K562 (cell line): ENCODE results near the gene PRMT5. TPM values are rescaled to one million over a fixed set of nuclear protein-coding genes. Genes with fewer than 3 reads are reported as not detected.

Experiments used
- ADNP ChIP-seq: fragments of 200-800 bp; sonication (Bioruptor generic); IDR thresholded peaks from 2 replicates; pipeline ENCODE4 v1.6.1; 2016; ENCODE audit warnings: missing genetic modification characterization, missing compliant biosample characterization
- CBFA2T2 ChIP-seq: fragments of 450-650 bp; conservative IDR thresholded peaks from 2 replicates; pipeline ENCODE4 v1.6.1; 2017; ENCODE audit warnings: mild to moderate bottlenecking
- GATAD2B ChIP-seq: fragments of 450-650 bp; IDR thresholded peaks from 2 replicates; pipeline ENCODE4 v1.6.1; 2017; ENCODE audit warnings: mild to moderate bottlenecking, borderline replicate concordance
- HEY1 ChIP-seq: fragments of 250-450 bp; sonication (Bioruptor Pico); IDR thresholded peaks from 2 replicates; pipeline ENCODE4 v1.5.0; 2020; ENCODE audit warnings: mild to moderate bottlenecking, moderate library complexity, borderline replicate concordance
- HMG20A ChIP-seq: fragments of 450-650 bp; formaldehyde crosslinking; conservative IDR thresholded peaks from 2 replicates; pipeline ENCODE4 v1.4.0; 2020; ENCODE audit warnings: mild to moderate bottlenecking, mixed read lengths
- MAZ ChIP-seq, 2 experiments: fragments of 450-650 bp in 1 of 2; sonication (generic) in 1 of 2; formaldehyde crosslinking; IDR thresholded peaks in 1 of 2; conservative IDR thresholded peaks in 1 of 2; 2 replicates each; pipeline versions ENCODE4 v1.4.0 to v1.5.0; 2020; ENCODE audit warnings: mild to moderate bottlenecking in 1 of 2, missing genetic modification reagents in 1 of 2
- PTBP1 ChIP-seq: fragments of 200-400 bp; formaldehyde crosslinking; IDR thresholded peaks from 2 replicates; pipeline ENCODE4 v1.6.1; 2017; ENCODE audit warnings: low read depth, low read length
- RAD21 ChIP-seq, 2 experiments: fragments of 250-450 bp in 1 of 2; fragments of 450-650 bp in 1 of 2; sonication (Bioruptor Pico) in 1 of 2; formaldehyde crosslinking in 1 of 2; IDR thresholded peaks in 1 of 2; conservative IDR thresholded peaks in 1 of 2; 2 replicates each; pipeline versions ENCODE4 v1.4.0 to v1.8.0; 2020 to 2022; ENCODE audit warnings: mild to moderate bottlenecking in 2 of 2, moderate library complexity in 1 of 2
- SMC3 ChIP-seq: conservative IDR thresholded peaks from 2 replicates; pipeline ENCODE4 v1.6.1; 2011; ENCODE audit warnings: low read depth, low read length, improper control_type of control experiment; ENCODE audit not compliant: insufficient read depth
- ZNF431 ChIP-seq: sonication (generic); formaldehyde crosslinking; IDR thresholded peaks from 2 replicates; pipeline ENCODE4 v1.8.0; 2022; ENCODE audit warnings: mild to moderate bottlenecking, missing genetic modification reagents
- polyA plus RNA-seq, 8 experiments: library from polyadenylated mRNA; depleted of rRNA in 4 of 8; stranded (reverse) in 5 of 8; unstranded in 3 of 8; fragments of >200 nt; fragmentation: Nextera tagmentation in 2 of 8; fragmentation: Illumina TruSeq in 1 of 8; extraction: Ambion mirVana in 2 of 8; extraction: Trizol in 1 of 8; gene quantifications; 2 replicates each; pipeline versions ENCODE4 v1.2.1 to v1.2.3, GENCODE V29; 2011 to 2014; ENCODE audit warnings: inconsistent platforms in 1 of 8, missing spikeins in 1 of 8
- total RNA-seq, 7 experiments: library from RNA; depleted of rRNA in 6 of 7; stranded (reverse); fragments of >200 nt in 6 of 7; fragmentation: Illumina TruSeq in 2 of 7; extraction: Trizol in 2 of 7; gene quantifications; 2 replicates each; pipeline versions ENCODE4 v1.2.1 to v1.2.3, GENCODE V29; 2011 to 2021; ENCODE audit warnings: low replicate concordance in 1 of 7
- TF ChIP-seq, protein P1 (sequence below): fragments of 450-650 bp; IDR thresholded peaks from 2 replicates; pipeline ENCODE4 v1.6.1; 2014; ENCODE audit warnings: low read depth, mild to moderate bottlenecking, moderate library complexity, borderline replicate concordance
- TF ChIP-seq, protein P2 (sequence below): fragments of 450-650 bp; formaldehyde crosslinking; IDR thresholded peaks from 2 replicates; pipeline ENCODE4 v1.4.0; 2020; ENCODE audit warnings: mild to moderate bottlenecking, moderate library complexity
- TF ChIP-seq, protein P3 (sequence below): sonication (generic); formaldehyde crosslinking; IDR thresholded peaks from 2 replicates; pipeline ENCODE4 v1.8.0; 2022; ENCODE audit warnings: mild to moderate bottlenecking, missing genetic modification reagents
- TF ChIP-seq, protein P4 (sequence below), 3 experiments: fragments of 200-800 bp in 1 of 3; sonication (Bioruptor generic) in 1 of 3; sonication (generic) in 1 of 3; formaldehyde crosslinking in 1 of 3; IDR thresholded peaks; 2 replicates each; pipeline versions ENCODE4 v1.6.1 to v1.8.0; 2016 to 2022; ENCODE audit warnings: mild to moderate bottlenecking in 2 of 3, missing compliant biosample characterization in 2 of 3, missing genetic modification characterization in 2 of 3, missing genetic modification reagents in 1 of 3

Gene PRMT5
- total and polyA plus RNA-seq, 9 of the 15 experiments (the other 6 are each of a cell fraction or from before 2014, with no cell fraction given) = 114 to 552 (median 222) TPM

DNA sequence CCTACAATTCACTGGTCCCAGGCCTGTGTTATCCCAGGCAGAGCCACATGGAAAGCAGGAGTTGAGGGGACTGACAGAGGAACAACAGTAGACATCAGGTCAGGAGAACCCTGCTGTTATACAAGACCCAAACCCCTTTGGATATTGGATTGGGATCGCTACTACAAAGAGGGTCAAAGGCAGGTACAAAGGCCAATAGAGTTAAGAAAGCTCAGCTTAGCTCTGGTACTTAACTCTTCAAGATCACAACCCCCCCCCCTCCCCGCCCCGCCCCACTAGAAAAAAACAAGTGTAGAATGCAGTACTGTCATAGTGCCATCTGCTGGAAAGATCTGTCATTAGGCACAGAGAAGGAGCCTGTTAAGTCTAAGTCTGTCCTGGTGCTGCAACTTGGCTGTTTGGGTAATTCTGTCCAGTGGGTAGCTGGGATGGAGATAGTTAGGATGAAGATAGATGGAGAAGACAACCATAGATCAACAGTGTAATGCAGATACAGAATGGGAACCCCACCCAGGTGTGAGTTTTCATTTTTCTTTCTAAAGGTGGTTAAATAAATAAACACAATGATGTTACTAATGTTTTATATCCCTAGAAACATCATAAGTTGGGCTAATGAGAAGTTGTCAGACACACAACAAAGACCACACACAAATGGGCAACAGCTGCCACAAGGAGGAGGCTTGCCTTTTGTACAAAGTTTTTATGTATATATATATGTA, 28.9 kb downstream of the PRMT5 start (continued):
- TF ChIP-seq HMG20A (CRISPR knock-in tag) (no peak), SMC3 (peak; percentile 72), CBFA2T2 (no peak), ADNP (tag) (no peak), RAD21 (CRISPR knock-in tag; conservative IDR thresholded peaks at IDR 0.05 in 1 of 2, IDR thresholded peaks at IDR 0.05 in 1 of 2) (peak; percentile 57 to 68), PTBP1 (no peak), HEY1 (CRISPR knock-in tag) (no peak), MAZ (CRISPR knock-in tag; conservative IDR thresholded peaks at IDR 0.05 in 1 of 2, IDR thresholded peaks at IDR 0.05 in 1 of 2) (peak; percentile 36 to 81; a peak in 2 of 4 replicates), GATAD2B (no peak), ZNF431 (CRISPR knock-in tag) (no peak)
- TF ChIP-seq, protein P1, sequence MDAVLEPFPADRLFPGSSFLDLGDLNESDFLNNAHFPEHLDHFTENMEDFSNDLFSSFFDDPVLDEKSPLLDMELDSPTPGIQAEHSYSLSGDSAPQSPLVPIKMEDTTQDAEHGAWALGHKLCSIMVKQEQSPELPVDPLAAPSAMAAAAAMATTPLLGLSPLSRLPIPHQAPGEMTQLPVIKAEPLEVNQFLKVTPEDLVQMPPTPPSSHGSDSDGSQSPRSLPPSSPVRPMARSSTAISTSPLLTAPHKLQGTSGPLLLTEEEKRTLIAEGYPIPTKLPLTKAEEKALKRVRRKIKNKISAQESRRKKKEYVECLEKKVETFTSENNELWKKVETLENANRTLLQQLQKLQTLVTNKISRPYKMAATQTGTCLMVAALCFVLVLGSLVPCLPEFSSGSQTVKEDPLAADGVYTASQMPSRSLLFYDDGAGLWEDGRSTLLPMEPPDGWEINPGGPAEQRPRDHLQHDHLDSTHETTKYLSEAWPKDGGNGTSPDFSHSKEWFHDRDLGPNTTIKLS = no peak
- TF ChIP-seq, protein P2, sequence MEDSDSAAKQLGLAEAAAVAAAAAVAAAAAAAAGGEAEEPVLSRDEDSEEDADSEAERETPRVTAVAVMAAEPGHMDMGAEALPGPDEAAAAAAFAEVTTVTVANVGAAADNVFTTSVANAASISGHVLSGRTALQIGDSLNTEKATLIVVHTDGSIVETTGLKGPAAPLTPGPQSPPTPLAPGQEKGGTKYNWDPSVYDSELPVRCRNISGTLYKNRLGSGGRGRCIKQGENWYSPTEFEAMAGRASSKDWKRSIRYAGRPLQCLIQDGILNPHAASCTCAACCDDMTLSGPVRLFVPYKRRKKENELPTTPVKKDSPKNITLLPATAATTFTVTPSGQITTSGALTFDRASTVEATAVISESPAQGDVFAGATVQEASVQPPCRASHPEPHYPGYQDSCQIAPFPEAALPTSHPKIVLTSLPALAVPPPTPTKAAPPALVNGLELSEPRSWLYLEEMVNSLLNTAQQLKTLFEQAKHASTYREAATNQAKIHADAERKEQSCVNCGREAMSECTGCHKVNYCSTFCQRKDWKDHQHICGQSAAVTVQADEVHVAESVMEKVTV (CRISPR knock-in tag) = peak; percentile 58; the same call in 1 of the 2 replicates
- TF ChIP-seq, protein P3, sequence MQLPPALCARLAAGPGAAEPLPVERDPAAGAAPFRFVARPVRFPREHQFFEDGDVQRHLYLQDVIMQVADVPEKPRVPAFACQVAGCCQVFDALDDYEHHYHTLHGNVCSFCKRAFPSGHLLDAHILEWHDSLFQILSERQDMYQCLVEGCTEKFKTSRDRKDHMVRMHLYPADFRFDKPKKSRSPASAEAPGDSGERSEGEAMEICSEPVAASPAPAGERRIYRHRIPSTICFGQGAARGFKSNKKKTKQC = no peak
- TF ChIP-seq, protein P4, sequence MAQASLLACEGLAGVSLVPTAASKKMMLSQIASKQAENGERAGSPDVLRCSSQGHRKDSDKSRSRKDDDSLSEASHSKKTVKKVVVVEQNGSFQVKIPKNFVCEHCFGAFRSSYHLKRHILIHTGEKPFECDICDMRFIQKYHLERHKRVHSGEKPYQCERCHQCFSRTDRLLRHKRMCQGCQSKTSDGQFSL (CRISPR knock-in tag; IDR thresholded peaks at IDR 0.05) = no peak
- TF ChIP-seq, protein P4 (tag; IDR thresholded peaks at IDR 0.05) = peak in 1 of 2 experiments; percentile 80; a peak in 2 of 4 replicates
